Natural killer cell (primary cell): ENCODE results near the gene NEGR1. TPM values are rescaled to one million over a fixed set of nuclear protein-coding genes. Genes with fewer than 3 reads are reported as not detected.

Source experiments
- ATAC-seq, 3 donors: fragments of 150-1000 bp in 2 of 3; fragments of 200-7000 bp in 1 of 3; cut with Tn5 transposase; 1 replicate in 1 of 3; 2 replicates in 2 of 3; pipeline ENCODE4 v1.10.0; 2021; ENCODE audit warnings: mild to moderate bottlenecking in 2 of 3, moderate library complexity in 2 of 3
- DNase-seq, 2 donors: peaks; one replicate each; pipeline versions ENCODE4 v3.0.0 to v3.0.0-alpha.2; 2013 to 2021; ENCODE audit warnings: mixed read lengths in 1 of 2
- H3K27ac ChIP-seq: one replicate; pipeline ENCODE4 v1.5.1; 2013; ENCODE audit warnings: mild to moderate bottlenecking, low read length
- H3K27me3 ChIP-seq: one replicate; pipeline ENCODE4 v1.6.1; 2013; ENCODE audit warnings: low read length; ENCODE audit not compliant: control insufficient read depth, insufficient read depth
- H3K36me3 ChIP-seq: one replicate; pipeline ENCODE4 v1.6.1; 2013; ENCODE audit warnings: low read length; ENCODE audit not compliant: control insufficient read depth, insufficient read depth
- H3K4me1 ChIP-seq: one replicate; pipeline ENCODE4 v1.6.1; 2013; ENCODE audit warnings: low read length; ENCODE audit not compliant: control insufficient read depth, insufficient read depth
- H3K4me3 ChIP-seq: one replicate; pipeline ENCODE4 v1.5.1; 2013; ENCODE audit warnings: low read length
- H3K9me3 ChIP-seq: one replicate; pipeline ENCODE4 v1.6.1; 2013; ENCODE audit warnings: low read length; ENCODE audit not compliant: control insufficient read depth, insufficient read depth
- H3K27ac Mint-ChIP-seq, 2 donors: one replicate each; pipeline ENCODE4 v1.8.0; 2022; ENCODE audit warnings: mild to moderate bottlenecking in 2 of 2, mixed read lengths in 2 of 2, moderate library complexity in 1 of 2
- H3K27me3 Mint-ChIP-seq, 2 donors: one replicate each; pipeline ENCODE4 v1.8.0; 2022; ENCODE audit warnings: low read depth in 2 of 2, mixed read lengths in 2 of 2
- H3K36me3 Mint-ChIP-seq: one replicate; pipeline ENCODE4 v1.8.0; 2022; ENCODE audit warnings: mixed read lengths
- H3K4me1 Mint-ChIP-seq, 2 donors: one replicate each; pipeline ENCODE4 v1.8.0; 2022; ENCODE audit warnings: mixed read lengths in 2 of 2
- H3K4me3 Mint-ChIP-seq: one replicate; pipeline ENCODE4 v1.8.0; 2022; ENCODE audit warnings: mild to moderate bottlenecking, moderate library complexity, mixed read lengths
- H3K9me3 Mint-ChIP-seq, 2 donors: one replicate each; pipeline ENCODE4 v1.8.0; 2022; ENCODE audit warnings: mixed read lengths in 2 of 2
- CTCF ChIP-seq: fragments of 200-600 bp; IDR thresholded peaks from one replicate; pipeline ENCODE4 v1.8.0; 2022; ENCODE audit warnings: antibody characterized with exemption
- WGBS: methylation state at CpG from one replicate; pipeline ENCODE4 v1.1.7; 2013; ENCODE audit warnings: missing lambda C conversion rate; ENCODE audit not compliant: insufficient coverage; 5-methylcytosine and 5-hydroxymethylcytosine counted together
- intact Hi-C: fragments of 100-400 bp; cut with micrococcal nuclease; formaldehyde crosslinking; loops from one replicate; pipeline ENCODE4 v1.14.2; 2022
- total RNA-seq, 4 donors: library from RNA; stranded (reverse); fragments of 120-200 nt in 1 of 4; gene quantifications; one replicate each; pipeline versions ENCODE4 v1.2.3 to v1.2.4, GENCODE V29; 2013 to 2022

The NEGR1 gene
- total RNA-seq, 3 donors from 2014 or later (not counting 1 experiment from before 2014, with no cell fraction given) = 0.55 to 1.3 TPM; not detected in 1

GRCh38 chr1:71630073-71630472, 652.3 kb downstream of the NEGR1 start:
- ATAC-seq (no peak), DNase-seq (no peak)
- WGBS = 100% methylated on average over 1 of the region's 1 CpG
- no peak for TF ChIP-seq CTCF
- no peak overlapping the region for H3K27ac ChIP-seq
- Mint-ChIP-seq H3K9me3 (peaks cover 2 to 12% of the 10 kb centered on the region in 2 donors), H3K36me3 (no peaks in the 10 kb centered on the region), H3K4me3 (no peak overlapping the region), H3K27me3 (no peaks in the 10 kb centered on the region), H3K27ac (no peak overlapping the region), H3K4me1 (no peaks in the 10 kb centered on the region)
- H3K4me1 ChIP-seq = no peaks in the 10 kb centered on the region
- intact Hi-C loops = no loop called here
- H3K4me3 ChIP-seq = no peak overlapping the region
- no peaks in the 10 kb centered on the region for H3K9me3 ChIP-seq
- H3K27me3 ChIP-seq = no peaks in the 10 kb centered on the region
- H3K36me3 ChIP-seq = no peaks in the 10 kb centered on the region

- no peaks in the 10 kb centered on the region for H3K4me1 Mint-ChIP-seq
- Histone ChIP-seq H3K4me3 (no peak overlapping the region), H3K36me3 (no peaks in the 10 kb centered on the region), H3K4me1 (no peaks in the 10 kb centered on the region), H3K27me3 (no peaks in the 10 kb centered on the region), H3K9me3 (no peaks in the 10 kb centered on the region), H3K27ac (no peak overlapping the region)
- no peak for ATAC-seq
- TF ChIP-seq CTCF = no peak
- no peak for DNase-seq
- no peak overlapping the region for H3K27ac Mint-ChIP-seq
- intact Hi-C loops = no loop called here
- H3K9me3 Mint-ChIP-seq = peaks cover 6 to 10% of the 10 kb centered on the region in 2 donors
- no peak overlapping the region for H3K4me3 Mint-ChIP-seq
- H3K36me3 Mint-ChIP-seq = no peaks in the 10 kb centered on the region
- H3K27me3 Mint-ChIP-seq = no peaks in the 10 kb centered on the region
Measured at GRCh38 chr1:71625004-71625403, 657.3 kb downstream of the NEGR1 start.

- Mint-ChIP-seq H3K9me3 (peaks cover 3 to 10% of the 10 kb centered on the region in 2 donors), H3K36me3 (no peaks in the 10 kb centered on the region), H3K4me3 (no peak overlapping the region), H3K27ac (no peak overlapping the region), H3K4me1 (no peaks in the 10 kb centered on the region), H3K27me3 (no peaks in the 10 kb centered on the region)
- no peak overlapping the region for H3K27ac ChIP-seq
- H3K27me3 ChIP-seq = no peaks in the 10 kb centered on the region
- intact Hi-C loops = no loop called here
- no peak for TF ChIP-seq CTCF
- no peaks in the 10 kb centered on the region for H3K9me3 ChIP-seq
- no peaks in the 10 kb centered on the region for H3K36me3 ChIP-seq
- H3K4me1 ChIP-seq = no peaks in the 10 kb centered on the region
- no peak overlapping the region for H3K4me3 ChIP-seq
- DNase-seq (no peak), ATAC-seq (no peak)
- 100% methylated on average over 1 of the region's 1 CpG for WGBS
Measured at GRCh38 chr1:71623888-71624287, 658.5 kb downstream of the NEGR1 start.

- no peak for TF ChIP-seq CTCF
- H3K36me3 Mint-ChIP-seq = no peaks in the 10 kb centered on the region
- H3K27ac Mint-ChIP-seq = no peak overlapping the region
- H3K27me3 Mint-ChIP-seq = no peaks in the 10 kb centered on the region
- intact Hi-C loops = no loop called here
- DNase-seq = no peak
- Histone ChIP-seq H3K27ac (no peak overlapping the region), H3K4me1 (no peaks in the 10 kb centered on the region), H3K9me3 (no peaks in the 10 kb centered on the region), H3K27me3 (no peaks in the 10 kb centered on the region), H3K4me3 (no peak overlapping the region), H3K36me3 (no peaks in the 10 kb centered on the region)
- no peak for ATAC-seq
- H3K9me3 Mint-ChIP-seq = peaks cover 3 to 10% of the 10 kb centered on the region in 2 donors
- H3K4me1 Mint-ChIP-seq = no peaks in the 10 kb centered on the region
- WGBS = 88% methylated on average over 1 of the region's 1 CpG
- no peak overlapping the region for H3K4me3 Mint-ChIP-seq
Measured at GRCh38 chr1:71621785-71622184, 660.6 kb downstream of the NEGR1 start.
